ENCODE data around the gene LEAP2. TPM values are rescaled to one million over a fixed set of nuclear protein-coding genes. Genes with fewer than 3 reads are reported as not detected.

The LEAP2 gene
- total RNA-seq, 2 experiments from 2014 or later, result 3.5 to 3.9 TPM

- POLR2A ChIA-PET, result no interaction called here
- CTCF ChIA-PET, result no interaction called here
Observed at GRCh38 chr5:132905938-132906337, 32.5 kb downstream of the LEAP2 start.

GRCh38 chr5:132907161-132907560 is 33.7 kb downstream of the LEAP2 start:
- ChIA-PET POLR2A (no interaction called here), CTCF (no interaction called here)

GRCh38 chr5:132909702-132910101 is 36.2 kb downstream of the LEAP2 start:
- ChIA-PET POLR2A (no interaction called here), CTCF (no interaction called here)

- ChIA-PET CTCF (no interaction called here), POLR2A (no interaction called here)
Observed at GRCh38 chr5:132915681-132916080, 42.2 kb downstream of the LEAP2 start.

- ChIA-PET POLR2A (no interaction called here), CTCF (interaction anchor here (0.6 kb wide), 1 partner anchor 559 kb away, joined by 3 read pairs; no protein-coding TSS in a partner anchor)
Observed at GRCh38 chr5:132916086-132916485, 42.6 kb downstream of the LEAP2 start.

Other genes with a start within 250 kb of the LEAP2 start
- 10 to 100 TPM; 17.8 to 21.0 TPM for gene IL13, start 215.5 kb upstream of the LEAP2 start, total RNA-seq
- 1 to 10 TPM; 2.0 to 2.5 TPM for gene IL4, start 199.7 kb upstream of the LEAP2 start, total RNA-seq
- gene KIF3A, start 136.1 kb upstream of the LEAP2 start, total RNA-seq, result 10 to 100 TPM; 16.1 to 16.9 TPM
- 10 to 100 TPM in 1 of 2 experiments, 1 to 10 TPM in 1; 9.3 to 10.2 TPM for gene CCNI2, start 126.2 kb upstream of the LEAP2 start, total RNA-seq
- 10 to 100 TPM; 32.5 TPM for gene SEPTIN8, start 96.4 kb upstream of the LEAP2 start, total RNA-seq
- under 1 TPM; 0.06 TPM for gene SOWAHA, start 60.4 kb upstream of the LEAP2 start, total RNA-seq
- 1 to 10 TPM; 1.6 to 1.9 TPM for gene SHROOM1, start 43.0 kb upstream of the LEAP2 start, total RNA-seq
- gene GDF9, start 7.2 kb upstream of the LEAP2 start, total RNA-seq, result under 1 TPM; 0.23 to 0.27 TPM
- 100 to 1,000 TPM; 621 to 661 TPM for gene UQCRQ, start 7.0 kb upstream of the LEAP2 start, total RNA-seq
- gene AFF4, start 90.0 kb downstream of the LEAP2 start, total RNA-seq, result 10 to 100 TPM; 23.2 to 25.7 TPM
- 10 to 100 TPM; 29.9 to 30.6 TPM for gene ZCCHC10, start 152.9 kb downstream of the LEAP2 start, total RNA-seq
- gene HSPA4, start 178.3 kb downstream of the LEAP2 start, total RNA-seq, result 100 to 1,000 TPM; 249 to 254 TPM

Data from activated CD8-positive, alpha-beta memory T cell treated with anti-CD3 and anti-CD28 coated beads for 36 hours (primary cell).